Upper lobe of left lung (tissue), 6 donors: ENCODE results near the gene IKZF3. TPM values are rescaled to one million over a fixed set of nuclear protein-coding genes. Genes with fewer than 3 reads are reported as not detected.

Experiments used
- ATAC-seq, 2 donors: fragments of 200-7000 bp; cut with Tn5 transposase; one replicate each; pipeline ENCODE4 v1.9.1; 2022; ENCODE audit warnings: mild to moderate bottlenecking in 2 of 2, moderate library complexity in 2 of 2; ENCODE audit not compliant: low FRiP score in 2 of 2
- DNase-seq, 2 donors: peaks; one replicate each; pipeline ENCODE4 v3.0.0-alpha.2; 2019 to 2020
- H3K27ac ChIP-seq, 4 donors: fragments of 200-600 bp; sonication (generic); one replicate each; pipeline ENCODE4 v1.5.1; 2016 to 2019
- H3K27me3 ChIP-seq, 4 donors: fragments of 200-600 bp; sonication (generic); one replicate each; pipeline ENCODE4 v1.5.1; 2017 to 2019
- H3K36me3 ChIP-seq, 4 donors: fragments of 200-600 bp; sonication (generic); one replicate each; pipeline ENCODE4 v1.5.1; 2016 to 2019
- H3K4me1 ChIP-seq, 4 donors: fragments of 200-600 bp; sonication (generic); one replicate each; pipeline ENCODE4 v1.5.1; 2018 to 2019
- H3K4me3 ChIP-seq, 4 donors: fragments of 200-600 bp; sonication (generic); one replicate each; pipeline ENCODE4 v1.5.1; 2017 to 2019; ENCODE audit warnings: mild to moderate bottlenecking in 2 of 4, moderate library complexity in 1 of 4
- H3K9me3 ChIP-seq, 4 donors: fragments of 200-600 bp; sonication (generic); one replicate each; pipeline ENCODE4 v1.5.1; 2018 to 2019
- EP300 ChIP-seq, 4 donors: sonication (generic); formaldehyde crosslinking; IDR thresholded peaks; one replicate each; pipeline ENCODE4 v1.5.1; 2017; ENCODE audit warnings: antibody characterized with exemption in 4 of 4, control low read depth in 2 of 4
- POLR2A ChIP-seq, 4 donors: fragments of 450-650 bp; IDR thresholded peaks; one replicate each; pipeline ENCODE4 v1.5.1; 2016 to 2017; ENCODE audit warnings: antibody characterized with exemption in 4 of 4, mild to moderate bottlenecking in 2 of 4
- POLR2AphosphoS5 ChIP-seq, 2 donors: sonication (generic); formaldehyde crosslinking; IDR thresholded peaks; one replicate each; pipeline ENCODE4 v1.5.1; 2017; ENCODE audit warnings: antibody characterized with exemption in 2 of 2
- WGBS, 2 donors: methylation state at CpG; one replicate each; pipeline ENCODE4 v1.1.5; 2017 to 2018; 5-methylcytosine and 5-hydroxymethylcytosine counted together
- total RNA-seq, 6 donors: library from RNA; depleted of rRNA in 4 of 6; stranded (reverse); fragments of >200 nt in 4 of 6; gene quantifications; one replicate each; pipeline versions ENCODE4 v1.1.0 to v1.2.1, GENCODE V29; 2016 to 2021
- TF ChIP-seq, protein P1 (sequence below), 6 experiments: fragments of 450-650 bp in 4 of 6; fragments of 200-600 bp in 2 of 6; sonication (generic) in 2 of 6; IDR thresholded peaks; one replicate each; pipeline ENCODE4 v1.5.1; 2016 to 2019; ENCODE audit warnings: antibody characterized with exemption in 6 of 6
- donor health status: DM: no; HTN: no; CAD: no; lungs with moderate emphysema.
- donor health status: DM: no; HTN: yes; CAD: no; lungs with severe emphysema.

IKZF3 gene
- total RNA-seq, 6 donors from 2014 or later: 2.2 to 14.9 (median 4.9) TPM

DNA sequence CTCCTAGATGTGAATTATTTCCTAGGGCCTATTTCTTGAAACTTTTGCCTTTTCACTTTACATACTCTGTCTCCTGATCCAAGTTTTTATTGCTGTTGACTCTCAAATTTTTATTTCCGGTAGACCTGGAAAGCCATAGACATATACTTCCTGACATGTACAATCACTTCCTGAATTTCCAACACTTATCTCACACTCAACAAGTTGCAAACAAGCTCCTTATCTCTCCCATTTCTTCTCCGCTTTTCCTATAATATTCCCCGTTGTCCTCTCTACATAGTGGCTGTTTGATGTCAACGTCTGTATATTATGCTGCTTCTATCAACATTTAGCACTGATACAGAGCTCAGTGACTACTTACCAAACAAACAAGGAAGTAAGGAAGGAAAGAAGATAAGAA lies 59.3 kb downstream of the IKZF3 start:
- no peak overlapping the region for H3K4me3 ChIP-seq
- 38 to 54% methylated on average over 4 of the region's 4 CpGs for WGBS, 2 donors
- TF ChIP-seq EP300 (IDR thresholded peaks at IDR 0.05) (no peak), POLR2A (IDR thresholded peaks at IDR 0.05) (no peak), POLR2AphosphoS5 (IDR thresholded peaks at IDR 0.05) (no peak)
- TF ChIP-seq, protein P1, sequence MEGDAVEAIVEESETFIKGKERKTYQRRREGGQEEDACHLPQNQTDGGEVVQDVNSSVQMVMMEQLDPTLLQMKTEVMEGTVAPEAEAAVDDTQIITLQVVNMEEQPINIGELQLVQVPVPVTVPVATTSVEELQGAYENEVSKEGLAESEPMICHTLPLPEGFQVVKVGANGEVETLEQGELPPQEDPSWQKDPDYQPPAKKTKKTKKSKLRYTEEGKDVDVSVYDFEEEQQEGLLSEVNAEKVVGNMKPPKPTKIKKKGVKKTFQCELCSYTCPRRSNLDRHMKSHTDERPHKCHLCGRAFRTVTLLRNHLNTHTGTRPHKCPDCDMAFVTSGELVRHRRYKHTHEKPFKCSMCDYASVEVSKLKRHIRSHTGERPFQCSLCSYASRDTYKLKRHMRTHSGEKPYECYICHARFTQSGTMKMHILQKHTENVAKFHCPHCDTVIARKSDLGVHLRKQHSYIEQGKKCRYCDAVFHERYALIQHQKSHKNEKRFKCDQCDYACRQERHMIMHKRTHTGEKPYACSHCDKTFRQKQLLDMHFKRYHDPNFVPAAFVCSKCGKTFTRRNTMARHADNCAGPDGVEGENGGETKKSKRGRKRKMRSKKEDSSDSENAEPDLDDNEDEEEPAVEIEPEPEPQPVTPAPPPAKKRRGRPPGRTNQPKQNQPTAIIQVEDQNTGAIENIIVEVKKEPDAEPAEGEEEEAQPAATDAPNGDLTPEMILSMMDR (IDR thresholded peaks at IDR 0.05): no peak

DNA sequence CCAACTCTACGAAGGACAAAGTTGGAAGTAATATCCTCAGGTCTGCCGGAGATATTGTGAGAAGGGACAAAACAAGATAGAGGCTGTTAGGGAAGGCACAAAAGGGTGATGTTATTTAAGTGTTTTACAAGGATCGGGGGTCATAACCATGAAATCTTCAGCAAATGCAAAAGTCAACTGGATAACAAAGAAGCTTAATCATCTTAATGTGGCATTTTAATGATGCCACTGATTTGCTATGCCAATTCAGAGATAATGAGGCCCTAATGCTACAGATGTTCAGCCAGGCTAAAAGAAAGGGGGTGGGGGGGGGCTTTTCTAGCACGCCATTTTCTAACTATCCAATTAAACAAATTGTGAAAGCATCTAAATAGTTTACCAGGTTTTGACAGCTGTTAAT lies 63.1 kb downstream of the IKZF3 start:
- TF ChIP-seq POLR2AphosphoS5 (IDR thresholded peaks at IDR 0.05) (no peak), POLR2A (IDR thresholded peaks at IDR 0.05) (no peak), EP300 (IDR thresholded peaks at IDR 0.05) (no peak)
- TF ChIP-seq, protein P1 (IDR thresholded peaks at IDR 0.05): no peak
- Histone ChIP-seq H3K4me3 (no peak overlapping the region), H3K9me3 (no peaks in the 10 kb centered on the region), H3K4me1 (no peaks in the 10 kb centered on the region), H3K27me3 (no peaks in the 10 kb centered on the region), H3K36me3 (no peaks in the 10 kb centered on the region), H3K27ac (no peak overlapping the region)
- ATAC-seq: no peak
- DNase-seq: no peak
- WGBS, 2 donors: 76 to 89% methylated on average over 4 of the region's 4 CpGs

More for the DNA sequence above, 59.3 kb downstream of the IKZF3 start:
- Histone ChIP-seq H3K9me3 (no peaks in the 10 kb centered on the region), H3K4me1 (no peaks in the 10 kb centered on the region), H3K27ac (no peak overlapping the region), H3K36me3 (no peaks in the 10 kb centered on the region), H3K27me3 (no peaks in the 10 kb centered on the region)
- no peak for DNase-seq
- no peak for ATAC-seq

DNA sequence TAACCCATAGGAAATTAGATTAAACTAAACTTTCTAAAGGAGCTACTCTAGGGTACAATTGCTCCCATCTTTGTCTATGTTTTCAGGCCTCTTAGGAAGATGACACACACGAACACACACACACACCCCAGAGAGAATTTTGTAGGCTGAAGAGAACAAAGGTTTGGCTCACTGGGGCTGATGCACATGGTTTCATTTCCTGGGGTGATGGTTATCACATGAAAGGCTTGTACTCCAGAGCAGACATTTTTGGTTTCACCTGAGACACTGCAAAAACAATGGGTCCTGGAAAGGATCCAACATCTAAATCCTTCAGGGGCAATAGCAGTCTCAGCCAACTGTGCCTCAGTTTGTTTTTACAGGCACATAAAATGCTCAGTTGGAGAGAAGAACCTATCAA lies 63.6 kb downstream of the IKZF3 start:
- Histone ChIP-seq H3K27ac (no peak overlapping the region), H3K4me1 (no peaks in the 10 kb centered on the region), H3K27me3 (no peaks in the 10 kb centered on the region), H3K4me3 (no peak overlapping the region), H3K36me3 (no peaks in the 10 kb centered on the region), H3K9me3 (no peaks in the 10 kb centered on the region)
- no peak for DNase-seq
- 42 to 46% methylated on average over 1 of the region's 1 CpG for WGBS, 2 donors
- no peak for TF ChIP-seq POLR2AphosphoS5 (IDR thresholded peaks at IDR 0.05)
- TF ChIP-seq EP300 (IDR thresholded peaks at IDR 0.05): no peak
- TF ChIP-seq POLR2A (IDR thresholded peaks at IDR 0.05): no peak
- TF ChIP-seq, protein P1 (IDR thresholded peaks at IDR 0.05): no peak
- no peak for ATAC-seq

DNA sequence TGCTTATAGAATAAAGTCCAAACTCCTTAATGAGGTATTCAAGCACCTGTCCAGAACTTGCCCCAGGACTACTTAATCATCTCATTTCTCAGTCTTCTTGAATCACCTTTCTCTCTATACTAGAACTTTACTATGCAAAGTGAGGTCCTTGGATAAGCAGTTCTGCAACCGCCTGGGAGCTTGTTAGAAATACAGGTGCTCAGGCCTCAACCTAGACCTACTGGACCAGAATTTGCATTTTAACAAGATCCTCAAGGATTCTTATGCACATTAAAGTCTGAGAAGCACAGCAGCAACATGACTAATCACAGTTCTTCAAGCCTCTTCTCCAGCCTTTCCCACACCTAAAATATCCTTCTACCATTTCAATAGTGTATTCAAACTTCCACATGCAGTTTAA lies 64.7 kb downstream of the IKZF3 start:
- H3K4me1 ChIP-seq: no peaks in the 10 kb centered on the region
- no peak overlapping the region for H3K4me3 ChIP-seq
- TF ChIP-seq POLR2AphosphoS5 (IDR thresholded peaks at IDR 0.05): no peak
- TF ChIP-seq EP300 (IDR thresholded peaks at IDR 0.05): no peak
- TF ChIP-seq, protein P1 (IDR thresholded peaks at IDR 0.05): no peak
- TF ChIP-seq POLR2A (IDR thresholded peaks at IDR 0.05): no peak
- 65 to 77% methylated on average over 1 of the region's 1 CpG for WGBS, 2 donors
- DNase-seq (no peak), ATAC-seq (no peak)
- H3K36me3 ChIP-seq: no peaks in the 10 kb centered on the region
- H3K27me3 ChIP-seq: no peaks in the 10 kb centered on the region
- no peak overlapping the region for H3K27ac ChIP-seq
- no peaks in the 10 kb centered on the region for H3K9me3 ChIP-seq

DNA sequence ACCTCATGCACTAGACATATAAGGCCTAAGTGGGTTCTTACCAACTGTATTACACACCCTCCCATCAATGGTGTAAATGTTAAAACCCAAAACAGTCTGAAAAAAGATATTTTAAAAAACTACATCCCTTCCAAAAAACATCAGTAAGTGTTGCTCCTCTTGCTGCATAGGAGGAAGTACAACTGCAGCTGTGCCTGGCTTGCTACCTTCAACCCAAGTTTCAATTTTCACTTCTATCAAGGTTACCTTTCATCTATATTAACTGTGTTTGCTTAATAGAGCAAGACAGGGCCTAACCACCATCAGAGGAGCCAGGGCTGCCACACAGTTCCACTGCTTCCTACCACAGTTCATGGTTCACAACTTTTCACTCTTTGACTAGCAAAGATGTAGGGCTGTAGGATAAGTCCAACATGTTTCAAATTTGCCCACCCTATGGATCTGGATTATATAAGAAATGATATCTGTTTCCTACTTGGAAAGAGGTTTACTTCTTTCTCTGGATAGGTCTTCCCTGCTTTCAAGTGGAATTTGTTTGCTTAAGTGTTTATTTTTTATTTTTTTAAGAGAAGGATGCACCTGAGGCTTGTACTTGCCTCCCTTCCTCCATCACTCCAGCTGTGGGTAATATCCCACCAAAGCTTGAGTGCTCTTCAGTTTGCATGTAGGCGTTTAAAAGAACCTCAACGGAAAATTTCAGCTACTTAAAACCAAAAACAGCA lies 69.7 kb downstream of the IKZF3 start:
- ATAC-seq: no peak

More for the DNA sequence above, 69.7 kb downstream of the IKZF3 start:
- no peak overlapping the region for H3K27ac ChIP-seq
- H3K9me3 ChIP-seq: no peaks in the 10 kb centered on the region
- H3K27me3 ChIP-seq: no peaks in the 10 kb centered on the region
- TF ChIP-seq POLR2AphosphoS5 (IDR thresholded peaks at IDR 0.05) (no peak), EP300 (IDR thresholded peaks at IDR 0.05) (no peak), POLR2A (IDR thresholded peaks at IDR 0.05) (no peak)
- TF ChIP-seq, protein P1 (IDR thresholded peaks at IDR 0.05): no peak
- no peaks in the 10 kb centered on the region for H3K4me1 ChIP-seq
- 71 to 75% methylated on average over 2 of the region's 2 CpGs for WGBS, 2 donors
- no peak overlapping the region for H3K4me3 ChIP-seq
- no peaks in the 10 kb centered on the region for H3K36me3 ChIP-seq
- DNase-seq: no peak
